Adrenal gland (tissue), 12 donors: Measurements from ENCODE around the gene AP5M1. TPM values are rescaled to one million over a fixed set of nuclear protein-coding genes. Genes with fewer than 3 reads are reported as not detected.

Source experiments
- DNase-seq, 7 donors: peaks; one replicate each; pipeline ENCODE4 v3.0.0-alpha.2; 2019 to 2020
- H3K27ac ChIP-seq, 5 donors: fragments of 200-600 bp; sonication (generic) in 4 of 5; 1 replicate in 3 of 5; 2 replicates in 2 of 5; pipeline versions ENCODE4 v1.5.1 to v1.8.0; 2016 to 2020; ENCODE audit warnings: mild to moderate bottlenecking in 1 of 5
- H3K27me3 ChIP-seq: fragments of 200-600 bp; 2 replicates; pipeline ENCODE4 v1.8.0; 2021
- H3K36me3 ChIP-seq, 2 donors: fragments of 200-600 bp; replicated peaks in 1 of 2; 1 replicate in 1 of 2; 2 replicates in 1 of 2; pipeline versions ENCODE4 v1.5.1 to v1.8.0; 2018 to 2022
- H3K4me1 ChIP-seq, 2 donors: fragments of 200-600 bp; replicated peaks in 1 of 2; 1 replicate in 1 of 2; 2 replicates in 1 of 2; pipeline versions ENCODE4 v1.5.1 to v1.8.0; 2018 to 2021
- H3K4me3 ChIP-seq, 4 donors: fragments of 200-600 bp; sonication (generic) in 3 of 4; one replicate each; pipeline ENCODE4 v1.5.1; 2016 to 2018
- H3K9me3 ChIP-seq, 3 donors: fragments of 200-600 bp; sonication (generic) in 1 of 3; replicated peaks in 1 of 3; 1 replicate in 2 of 3; 2 replicates in 1 of 3; pipeline versions ENCODE4 v1.5.1 to v1.8.0; 2016 to 2021
- CTCF ChIP-seq, 6 experiments: fragments of 450-650 bp in 4 of 6; fragments of 200-600 bp in 2 of 6; sonication (generic) in 1 of 6; IDR thresholded peaks; 1 replicate in 5 of 6; 2 replicates in 1 of 6; pipeline versions ENCODE4 v1.5.1 to v1.8.0; 2016 to 2021; ENCODE audit warnings: antibody characterized with exemption in 6 of 6, mild to moderate bottlenecking in 2 of 6, moderate library complexity in 1 of 6
- POLR2A ChIP-seq, 2 donors: fragments of 450-650 bp; IDR thresholded peaks; one replicate each; pipeline ENCODE4 v1.6.1; 2017; ENCODE audit warnings: antibody characterized with exemption in 2 of 2, mild to moderate bottlenecking in 2 of 2, moderate library complexity in 1 of 2
- WGBS, 4 donors: extraction: QIAGEN DNeasy Blood & Tissue Kit in 2 of 4; methylation state at CpG; one replicate each; pipeline versions ENCODE4 v1.1.5 to v1.1.7; 2013 to 2017; 5-methylcytosine and 5-hydroxymethylcytosine counted together
- intact Hi-C, 2 donors: fragments of 100-400 bp; cut with DNase I; formaldehyde crosslinking; loops; one replicate each; pipeline versions ENCODE4 v1.14.1 to v1.15.0; 2022 to 2023
- polyA plus RNA-seq, 3 donors: library from polyadenylated mRNA; stranded (reverse); fragments of 200-250 nt in 2 of 3; fragments of 350-450 nt in 1 of 3; fragmentation: Illumina TruSeq in 1 of 3; extraction: RNeasy Lipid Tissue Mini Kit (QIAGEN cat#74804) in 1 of 3; gene quantifications; one replicate each; pipeline ENCODE4 v1.2.3, GENCODE V29; 2013 to 2014
- total RNA-seq, 9 donors: library from RNA; depleted of rRNA in 4 of 9; stranded (reverse); fragments of >200 nt in 4 of 9; fragments of 120-200 nt in 1 of 9; fragmentation: NEBNext Ultra II Directional in 1 of 9; extraction: Animal tissue kit (Norgen Biotek cat#: 25700) in 1 of 9; gene quantifications; one replicate each; pipeline versions ENCODE4 v1.1.0 to v1.2.4, GENCODE V29; 2013 to 2023
- donor health status: healthy with polysubstance abuse.
- donor health status: Bipolar disorder and iron deficiency.
- donor health status: DM: yes; HTN: yes; CAD: no.
- donor health status: DM: no; HTN: no; CAD: no.
- donor health status: DM: no; HTN: no; CAD: no.
- donor health status: DM: yes; HTN: yes; CAD: no.

The AP5M1 gene
- total and polyA plus RNA-seq, 12 donors: 4.2 to 46.3 (median 35.1) TPM

DNA sequence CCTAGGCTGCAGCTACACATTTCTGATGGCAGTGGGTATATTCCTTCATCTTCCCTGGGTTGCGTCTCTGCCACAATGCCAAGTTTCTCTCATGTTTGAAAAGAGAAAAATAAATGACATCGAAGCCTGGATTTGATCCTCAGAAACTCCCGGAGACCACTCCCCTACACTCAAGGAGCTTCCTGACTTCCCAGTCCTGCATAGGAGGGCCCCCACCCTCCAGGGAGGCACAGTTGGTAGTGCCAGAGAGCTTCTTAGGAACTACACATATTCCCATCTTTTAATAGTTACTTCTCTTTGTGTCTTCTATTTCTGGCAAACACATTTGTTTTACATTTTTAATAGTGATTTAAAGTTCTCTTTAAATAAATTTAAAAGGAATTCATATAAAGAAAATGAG, 30.7 kb downstream of the AP5M1 start:
- Histone ChIP-seq H3K4me3 (no peak overlapping the region), H3K9me3 (no peaks in the 10 kb centered on the region), H3K27me3 (no peaks in the 10 kb centered on the region), H3K4me1 (no peaks in the 10 kb centered on the region), H3K27ac (no peak overlapping the region), H3K36me3 (no peaks in the 10 kb centered on the region)
- intact Hi-C loops: no loop called here
- no peak for TF ChIP-seq POLR2A (IDR thresholded peaks at IDR 0.05)
- no peak for TF ChIP-seq CTCF (IDR thresholded peaks at IDR 0.05)
- DNase-seq: no peak
- 79 to 87% (median 85%) methylated on average over 3 of the region's 3 CpGs for WGBS, 4 donors

DNA sequence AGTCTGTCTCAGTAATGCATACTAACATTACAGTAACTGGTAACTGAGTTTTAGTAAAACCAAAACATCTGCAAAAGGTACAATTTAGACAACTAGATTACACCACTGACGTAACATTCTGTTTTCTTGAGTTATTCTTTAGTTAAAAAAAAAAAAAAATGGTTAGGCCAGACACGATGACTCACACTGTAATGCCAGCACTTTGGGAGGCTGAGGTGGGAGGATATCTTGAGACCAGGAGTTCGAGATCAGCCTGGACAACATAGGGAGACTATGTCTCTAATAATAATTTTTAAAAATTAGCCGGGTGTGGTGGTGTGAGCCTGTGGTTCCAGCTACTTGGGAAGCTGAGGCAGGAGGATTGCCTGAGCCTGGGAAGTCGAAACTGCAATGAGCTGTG, 34.1 kb downstream of the AP5M1 start:
- Histone ChIP-seq H3K4me3 (no peak overlapping the region), H3K4me1 (no peaks in the 10 kb centered on the region), H3K36me3 (no peaks in the 10 kb centered on the region), H3K27me3 (no peaks in the 10 kb centered on the region), H3K27ac (no peak overlapping the region), H3K9me3 (no peaks in the 10 kb centered on the region)
- 76 to 80% (median 77%) methylated on average over 5 of the region's 5 CpGs for WGBS, 4 donors
- no peak for TF ChIP-seq CTCF (IDR thresholded peaks at IDR 0.05)
- TF ChIP-seq POLR2A (IDR thresholded peaks at IDR 0.05): no peak
- intact Hi-C loops: no loop called here
- DNase-seq: no peak

DNA sequence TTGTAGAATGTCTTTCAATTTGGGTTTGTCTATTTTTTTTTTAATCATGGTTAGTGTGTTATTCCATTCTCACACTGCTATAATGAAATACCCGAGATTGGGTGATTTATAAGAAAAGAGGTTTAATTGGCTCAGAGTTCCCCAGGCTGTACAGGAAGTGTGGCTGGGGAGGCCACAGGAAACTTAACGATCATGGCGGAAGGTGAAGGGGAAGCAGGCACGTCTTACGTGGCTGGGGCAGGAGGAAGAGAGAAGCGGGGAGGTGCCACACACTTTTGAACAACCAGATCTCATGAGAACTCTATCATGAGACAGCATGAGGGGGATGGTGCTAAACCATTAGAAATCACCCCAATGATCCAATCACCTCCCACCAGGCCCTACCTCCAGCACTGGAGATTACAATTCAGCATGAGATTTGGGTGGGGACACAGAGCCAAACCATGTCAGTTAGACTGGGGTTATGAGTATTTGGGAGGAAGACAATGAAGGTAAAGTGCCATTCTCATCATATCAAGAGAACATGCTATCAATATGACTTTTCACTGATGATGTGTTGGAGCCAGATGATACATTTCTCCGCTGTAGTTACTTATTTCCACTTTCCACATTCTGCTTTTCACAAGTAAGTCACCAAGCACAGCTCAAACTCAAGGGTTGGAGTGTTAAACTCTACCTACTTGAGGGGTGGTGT, 45.8 kb downstream of the AP5M1 start:
- intact Hi-C loops: loop anchor here in 1 of 2 donors (5.0 kb wide), 1 partner anchor 822 kb away; no protein-coding TSS in a partner anchor
- Histone ChIP-seq H3K27me3 (no peaks in the 10 kb centered on the region), H3K9me3 (no peaks in the 10 kb centered on the region), H3K36me3 (no peaks in the 10 kb centered on the region), H3K4me3 (no peak overlapping the region), H3K4me1 (no peaks in the 10 kb centered on the region), H3K27ac (no peak overlapping the region)
- TF ChIP-seq CTCF (IDR thresholded peaks at IDR 0.05) (no peak), POLR2A (IDR thresholded peaks at IDR 0.05) (no peak)
- 59 to 62% (median 60%) methylated on average over 7 of the region's 7 CpGs for WGBS, 4 donors
- no peak for DNase-seq

DNA sequence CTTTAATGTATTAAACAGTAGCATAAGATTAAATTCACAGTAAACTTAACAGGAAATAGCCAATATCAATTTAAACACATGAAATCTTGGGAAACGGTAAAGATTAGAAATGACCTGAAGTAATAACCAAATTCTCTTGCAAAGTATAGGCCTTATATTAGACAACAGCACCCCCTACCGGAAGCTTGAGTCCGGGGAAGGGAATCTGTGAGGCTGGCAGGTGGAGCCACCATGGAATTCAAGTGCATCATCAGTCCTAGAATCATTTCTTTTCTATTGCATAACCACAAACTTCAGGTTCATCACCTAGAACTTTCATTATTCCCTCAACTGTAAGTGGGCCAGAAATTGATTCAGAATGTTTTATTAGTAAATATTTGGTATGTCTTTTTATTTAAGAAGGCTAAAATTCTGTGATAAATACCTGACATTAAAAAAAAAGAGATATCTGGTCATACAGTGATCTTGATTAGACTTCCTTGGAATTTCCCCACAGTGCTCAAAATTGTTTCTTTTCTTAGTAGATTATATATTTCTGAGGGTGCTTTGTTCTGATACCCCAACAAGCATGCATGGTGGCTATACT, 48.6 kb downstream of the AP5M1 start:
- WGBS, 4 donors: 0 to 3% (median 0%) methylated on average over 3 of the region's 3 CpGs
- Histone ChIP-seq H3K27ac (no peak overlapping the region), H3K27me3 (no peaks in the 10 kb centered on the region), H3K4me3 (no peak overlapping the region), H3K36me3 (no peaks in the 10 kb centered on the region), H3K4me1 (no peaks in the 10 kb centered on the region), H3K9me3 (no peaks in the 10 kb centered on the region)
- peak; percentile 71 to 88 (median 81) for DNase-seq
- intact Hi-C loops: no loop called here
- TF ChIP-seq CTCF (IDR thresholded peaks at IDR 0.05) (peak; percentile 67 to 87 (median 73)), POLR2A (IDR thresholded peaks at IDR 0.05) (no peak)
